NOMO-1 (cell line): Measurements from ENCODE around the gene GRM8.
"Not testable (repeated sequence)": the region's sequence is repeated elsewhere in the genome, so short reads cannot be mapped to it uniquely, and the experiment has no call there.

ENCODE experiments used
- DNase-seq, 2 experiments: peaks; one replicate each; lab custom pipeline; 2025; ENCODE audit not compliant: unreplicated experiment in 2 of 2; lab: John Stamatoyannopoulos, UW

Gene GRM8

GRCh38 chr7:126831241-126831640, 421.5 kb downstream of the GRM8 start:
- DNase-seq = not testable (repeated sequence)

GRCh38 chr7:126820925-126821324, 431.8 kb downstream of the GRM8 start:
- no peak for DNase-seq

- no peak for DNase-seq
These were observed 433.6 kb downstream of the GRM8 start for GRCh38 chr7:126819197-126819484.

GRCh38 chr7:126818393-126819196, 434.1 kb downstream of the GRM8 start:
- DNase-seq = no peak

- DNase-seq = no peak
These were observed 443.6 kb downstream of the GRM8 start for GRCh38 chr7:126809188-126809587.

- no peak for DNase-seq
These were observed 446.1 kb downstream of the GRM8 start for GRCh38 chr7:126806614-126807013.

- no peak for DNase-seq
These were observed 447.4 kb downstream of the GRM8 start for GRCh38 chr7:126805351-126805750.

- no peak for DNase-seq
These were observed 448.1 kb downstream of the GRM8 start for GRCh38 chr7:126804604-126805003.

- DNase-seq = no peak
These were observed 448.8 kb downstream of the GRM8 start for GRCh38 chr7:126803990-126804389.

GRCh38 chr7:126803060-126803665, 449.6 kb downstream of the GRM8 start:
- DNase-seq = peak in 1 of 2 experiments; percentile 15

- DNase-seq = no peak
These were observed 451.0 kb downstream of the GRM8 start for GRCh38 chr7:126801733-126802132.

GRCh38 chr7:126799541-126799940, 453.2 kb downstream of the GRM8 start:
- no peak for DNase-seq

GRCh38 chr7:126792521-126792920, 460.2 kb downstream of the GRM8 start:
- no peak for DNase-seq

- DNase-seq = no peak
These were observed 461.4 kb downstream of the GRM8 start for GRCh38 chr7:126791306-126791705.

GRCh38 chr7:126790763-126791162, 462.0 kb downstream of the GRM8 start:
- no peak for DNase-seq

GRCh38 chr7:126783613-126784012, 469.1 kb downstream of the GRM8 start:
- DNase-seq = no peak

GRCh38 chr7:126780993-126781392, 471.7 kb downstream of the GRM8 start:
- no peak for DNase-seq

- no peak for DNase-seq
These were observed 474.6 kb downstream of the GRM8 start for GRCh38 chr7:126778101-126778500.

- DNase-seq = peak; percentile 6 to 37
These were observed 476.2 kb downstream of the GRM8 start for GRCh38 chr7:126776498-126776897.

- peak in 1 of 2 experiments; percentile 60 for DNase-seq
These were observed 478.7 kb downstream of the GRM8 start for GRCh38 chr7:126774077-126774476.

- no peak for DNase-seq
These were observed 483.9 kb downstream of the GRM8 start for GRCh38 chr7:126768836-126769235.

- DNase-seq = no peak
These were observed 491.7 kb downstream of the GRM8 start for GRCh38 chr7:126760914-126761577.
